Hematopoietic multipotent progenitor cell treated with erythropoietin and hydrocortisone succinate and interleukin-3 and kit ligand, for 6 days (in vitro differentiated cells): ENCODE measurements around the gene C11orf58.
A peak's percentile ranks its signal among the peaks of the same experiment; 100 is the strongest.

Experiments used
- DNase-seq: peaks from one replicate; pipeline ENCODE4 v3.0.0-alpha.2; 2015

C11orf58 gene

DNA sequence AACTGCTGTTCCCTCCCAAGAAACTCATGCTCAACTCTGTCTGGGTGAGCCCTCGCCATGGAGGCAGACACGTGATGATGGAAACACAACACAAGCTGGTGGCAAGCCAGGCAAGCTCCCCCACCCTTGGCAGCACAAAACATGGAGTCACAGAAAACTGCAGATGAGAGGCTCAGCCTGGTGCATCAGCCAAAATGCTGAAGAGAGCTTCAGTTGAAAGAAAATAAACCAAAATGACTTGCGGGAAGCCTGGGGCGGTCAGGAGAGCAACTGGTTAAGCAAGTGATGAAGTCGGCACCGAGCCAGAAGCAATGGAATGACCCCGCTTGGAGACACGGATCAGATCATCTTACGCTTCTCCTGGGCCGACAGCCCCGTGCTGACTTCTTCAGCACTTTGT lies 68.3 kb downstream of the C11orf58 start:
- DNase-seq, result no peak

DNA sequence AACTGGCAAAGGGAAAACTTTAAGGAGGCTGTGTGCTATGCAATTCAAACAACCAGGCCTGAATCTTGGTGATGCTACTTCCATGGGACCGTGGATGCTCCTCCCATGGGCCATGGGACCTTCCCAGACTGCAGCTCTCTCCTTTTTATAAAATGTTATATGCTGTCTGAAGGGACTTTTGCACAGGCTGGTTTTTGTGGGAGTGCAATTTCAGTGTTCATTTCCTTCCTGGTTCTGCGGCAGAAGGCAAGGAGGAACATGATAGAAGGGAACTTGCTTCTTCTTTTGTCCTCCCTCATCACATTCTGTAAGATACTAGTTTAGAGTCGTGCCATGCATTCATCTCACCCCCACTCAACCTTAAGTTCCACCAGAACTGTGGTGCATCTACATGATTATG lies 68.9 kb downstream of the C11orf58 start:
- peak; percentile 36 for DNase-seq
